Stimulated activated CD8-positive, alpha-beta memory T cell treated with anti-CD3 and anti-CD28 coated beads, Interleukin-7, amount 100 ng/mL, for 48 hours (primary cell): ENCODE measurements around the gene CYP4F2.
A peak's percentile ranks its signal among the peaks of the same experiment; 100 is the strongest.
"Not testable (repeated sequence)": the region's sequence is repeated elsewhere in the genome, so short reads cannot be mapped to it uniquely, and the experiment has no call there.

Source experiments
- DNase-seq, 2 donors: peaks; one replicate each; pipeline ENCODE4 v3.0.0-alpha.2; 2020; ENCODE audit warnings: low read depth in 1 of 2; ENCODE audit errors: extremely low read depth in 1 of 2

The CYP4F2 gene

GRCh38 chr19:15900504-15900903 lies 2.6 kb upstream of the CYP4F2 start:
- DNase-seq = no peak

- not testable (repeated sequence) for DNase-seq
These were observed 2.2 kb upstream of the CYP4F2 start for GRCh38 chr19:15900032-15900431.

GRCh38 chr19:15899561-15899960 lies 1.7 kb upstream of the CYP4F2 start:
- not testable (repeated sequence) for DNase-seq

GRCh38 chr19:15897026-15897737 lies 692 bp downstream of the CYP4F2 start:
- no peak for DNase-seq

GRCh38 chr19:15895876-15896430 lies 1.9 kb downstream of the CYP4F2 start:
- DNase-seq = no peak

- DNase-seq = no peak
These were observed 3.5 kb downstream of the CYP4F2 start for GRCh38 chr19:15894359-15894758.

- no peak for DNase-seq
These were observed 4.4 kb downstream of the CYP4F2 start for GRCh38 chr19:15893477-15893876.

GRCh38 chr19:15892012-15892411 lies 5.9 kb downstream of the CYP4F2 start:
- DNase-seq = no peak

- no peak for DNase-seq
These were observed 6.4 kb downstream of the CYP4F2 start for GRCh38 chr19:15891434-15891833.

- DNase-seq = not testable (repeated sequence)
These were observed 8.5 kb downstream of the CYP4F2 start for GRCh38 chr19:15889339-15889738.

- DNase-seq = no peak
These were observed 12.0 kb downstream of the CYP4F2 start for GRCh38 chr19:15885919-15886318.

- no peak for DNase-seq
These were observed 12.7 kb downstream of the CYP4F2 start for GRCh38 chr19:15885167-15885566.

- DNase-seq = not testable (repeated sequence)
These were observed 14.5 kb downstream of the CYP4F2 start for GRCh38 chr19:15883329-15883728.

GRCh38 chr19:15874821-15875474 lies 22.9 kb downstream of the CYP4F2 start:
- DNase-seq = no peak

GRCh38 chr19:15873771-15874170 lies 24.1 kb downstream of the CYP4F2 start:
- not testable (repeated sequence) for DNase-seq

- DNase-seq = peak in 1 of 2 donors; percentile 8
These were observed 26.3 kb downstream of the CYP4F2 start for GRCh38 chr19:15871570-15871969.

GRCh38 chr19:15869873-15870272 lies 28.0 kb downstream of the CYP4F2 start:
- DNase-seq = no peak

GRCh38 chr19:15869109-15869555 lies 28.7 kb downstream of the CYP4F2 start:
- no peak for DNase-seq

- no peak for DNase-seq
These were observed 31.2 kb downstream of the CYP4F2 start for GRCh38 chr19:15866636-15867035.

- DNase-seq = no peak
These were observed 33.0 kb downstream of the CYP4F2 start for GRCh38 chr19:15864824-15865223.

GRCh38 chr19:15863272-15863671 lies 34.6 kb downstream of the CYP4F2 start:
- DNase-seq = no peak

- no peak for DNase-seq
These were observed 35.4 kb downstream of the CYP4F2 start for GRCh38 chr19:15862444-15862843.
